Pons (tissue), 1 donor: Measurements from ENCODE around the gene MORC1.
"Not testable (repeated sequence)": the region's sequence is repeated elsewhere in the genome, so short reads cannot be mapped to it uniquely, and the experiment has no call there.

ENCODE experiments used
- DNase-seq: peaks from one replicate; pipeline ENCODE4 v3.0.0-alpha.2; 2016; ENCODE audit warnings: low spot score

MORC1 gene

DNA sequence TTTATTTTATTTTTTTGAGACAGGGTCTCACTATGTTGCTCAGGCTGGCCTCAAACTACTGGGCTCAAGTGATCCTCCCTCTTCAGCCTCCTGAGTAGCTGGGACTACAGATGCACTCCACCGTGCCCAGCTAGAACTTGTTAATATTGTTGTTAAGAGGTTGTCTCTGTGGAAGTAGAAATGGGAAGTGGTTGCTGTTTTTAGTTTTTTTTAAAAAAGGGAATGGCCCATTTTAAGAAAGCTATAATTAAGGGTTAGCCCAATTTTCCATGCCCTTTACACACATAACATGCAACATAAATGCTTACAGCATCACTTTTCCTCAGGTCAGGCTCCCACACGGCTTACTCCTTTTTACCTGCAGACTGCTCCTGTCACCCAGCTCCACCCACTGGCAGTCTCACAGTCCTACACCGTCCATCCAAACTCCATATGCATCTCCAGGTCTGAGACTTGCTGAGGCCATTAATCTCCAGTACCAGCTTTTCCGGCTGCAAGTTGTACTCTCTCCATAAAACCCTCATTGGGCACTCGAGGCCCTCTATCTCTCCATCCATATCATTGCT is 19.8 kb downstream of the MORC1 start:
- DNase-seq: no peak

DNA sequence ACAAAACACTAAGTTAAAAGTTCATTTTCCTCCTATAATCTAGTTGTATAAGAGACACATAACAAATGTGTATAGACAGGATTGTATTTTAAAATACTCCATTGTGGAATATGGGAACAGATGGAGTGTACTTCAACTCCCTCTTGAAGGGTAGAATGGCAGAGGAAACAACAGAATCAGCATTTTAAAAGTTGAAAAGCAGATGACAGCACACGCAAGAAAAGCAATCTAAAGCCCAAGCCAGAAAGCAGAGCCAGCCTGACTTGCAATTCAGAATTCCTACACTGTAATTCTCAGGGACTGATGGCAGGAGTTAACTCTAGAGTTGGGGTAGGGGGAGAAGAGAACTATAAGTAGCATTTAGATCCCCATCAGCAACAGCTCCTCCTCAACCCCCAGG is 22.8 kb downstream of the MORC1 start:
- no peak for DNase-seq

DNA sequence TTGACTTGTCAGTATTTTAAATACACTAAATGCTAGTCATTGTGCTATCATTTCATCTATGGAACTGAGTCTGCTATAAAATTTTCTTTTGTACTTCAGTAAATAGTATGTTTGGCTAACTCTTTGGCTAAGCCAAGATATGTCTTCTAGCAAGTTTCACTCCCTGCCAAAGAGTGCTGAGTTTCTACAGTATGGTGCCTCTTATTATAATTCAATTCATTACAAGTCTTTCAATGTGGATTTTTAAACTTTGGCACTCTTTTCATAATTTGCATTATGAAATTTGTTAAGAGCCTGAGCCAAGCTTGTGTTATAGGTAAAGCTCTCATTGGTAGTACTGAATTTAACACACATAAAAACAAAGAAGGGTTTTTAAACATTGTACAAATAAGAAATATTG is 24.4 kb downstream of the MORC1 start:
- no peak for DNase-seq

DNA sequence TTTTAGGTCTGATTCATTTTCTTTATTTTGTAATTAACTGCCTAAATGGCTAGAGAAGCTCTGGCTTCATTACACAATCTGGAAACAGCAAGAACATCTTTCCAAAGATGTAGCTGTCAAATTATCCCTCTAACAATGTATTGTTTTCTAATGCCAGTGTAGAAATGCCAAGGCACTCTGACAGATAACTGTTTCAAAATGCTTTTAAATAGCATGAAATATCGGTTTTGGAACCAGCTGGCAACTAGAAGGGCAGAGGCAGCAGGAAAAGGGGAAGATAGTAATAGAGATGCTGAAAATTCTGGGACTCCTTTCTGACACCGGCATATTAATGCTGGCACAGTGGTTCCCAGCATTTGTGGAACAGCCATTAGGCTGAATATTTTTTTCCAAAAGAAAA is 26.1 kb downstream of the MORC1 start:
- DNase-seq: no peak

DNA sequence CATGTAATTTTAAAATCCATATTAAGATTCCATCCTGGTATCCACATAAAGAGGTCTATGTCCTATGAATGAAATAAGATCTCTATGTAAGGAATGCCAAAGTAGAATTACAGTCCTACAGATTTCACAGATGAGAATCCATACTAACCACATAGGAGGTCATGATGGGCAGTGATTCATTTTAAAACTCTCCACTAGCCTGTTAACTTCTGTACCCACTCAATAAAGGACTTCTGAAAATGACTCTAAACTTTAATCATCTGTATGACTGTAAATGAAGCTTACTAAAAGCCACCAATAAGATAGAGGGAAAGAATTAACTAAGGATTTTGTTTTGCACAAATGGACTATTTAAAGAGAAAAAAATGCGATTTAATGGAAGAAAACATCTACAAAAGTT is 28.7 kb downstream of the MORC1 start:
- no peak for DNase-seq

DNA sequence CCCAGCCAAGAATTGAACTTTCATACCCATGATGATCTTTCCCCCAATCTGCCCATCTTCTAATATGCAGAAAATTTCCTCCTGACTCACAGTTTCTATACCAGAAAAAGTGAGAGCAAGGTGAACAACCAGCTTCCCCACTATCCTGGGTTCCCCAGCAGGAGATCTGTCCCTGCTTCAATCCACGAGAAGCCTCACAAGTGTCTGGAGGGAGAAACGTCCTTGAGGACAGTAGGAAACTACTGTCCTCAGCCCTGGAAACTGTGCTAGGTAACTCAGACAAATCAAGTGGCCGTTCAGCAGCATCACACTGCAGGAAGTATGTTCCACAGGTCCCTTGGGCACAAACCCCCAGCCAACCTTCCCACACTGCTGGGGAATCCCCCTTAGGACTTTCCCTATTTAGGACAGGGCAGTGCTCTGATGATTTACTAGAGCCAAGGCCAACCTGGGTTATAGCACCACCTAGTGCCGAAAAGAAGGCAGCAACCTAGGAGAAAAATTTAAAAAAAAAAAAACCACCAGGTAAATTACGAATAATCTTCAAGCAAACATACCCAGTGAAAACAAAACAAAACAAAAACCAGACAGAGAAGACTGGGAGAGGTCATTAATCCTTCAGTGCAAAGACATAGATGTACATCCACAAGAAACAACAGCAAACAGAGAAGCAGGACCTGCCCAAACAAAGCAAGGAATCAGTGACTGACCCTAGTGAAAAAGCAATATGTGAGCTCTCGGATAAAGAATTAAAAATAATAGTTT is 36.0 kb downstream of the MORC1 start:
- peak; percentile 26 for DNase-seq

DNA sequence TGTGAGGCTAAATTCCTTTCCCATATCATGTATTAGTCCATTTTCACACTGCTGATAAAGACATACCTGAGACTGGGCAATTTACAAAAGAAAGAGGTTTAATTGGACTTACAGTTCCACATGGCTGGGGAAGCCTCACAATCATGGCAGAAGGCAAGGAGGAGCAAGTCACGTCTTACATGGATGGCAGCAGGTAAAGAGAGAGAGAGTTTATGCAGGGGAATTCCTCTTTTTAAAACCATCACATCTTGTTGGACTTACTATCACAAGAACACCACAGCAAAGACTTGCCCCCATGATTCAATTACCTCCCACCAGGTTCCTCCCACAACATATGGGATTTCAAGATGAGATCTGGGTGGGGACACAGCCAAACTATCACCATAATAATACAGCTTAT is 37.8 kb downstream of the MORC1 start:
- DNase-seq: not testable (repeated sequence)

DNA sequence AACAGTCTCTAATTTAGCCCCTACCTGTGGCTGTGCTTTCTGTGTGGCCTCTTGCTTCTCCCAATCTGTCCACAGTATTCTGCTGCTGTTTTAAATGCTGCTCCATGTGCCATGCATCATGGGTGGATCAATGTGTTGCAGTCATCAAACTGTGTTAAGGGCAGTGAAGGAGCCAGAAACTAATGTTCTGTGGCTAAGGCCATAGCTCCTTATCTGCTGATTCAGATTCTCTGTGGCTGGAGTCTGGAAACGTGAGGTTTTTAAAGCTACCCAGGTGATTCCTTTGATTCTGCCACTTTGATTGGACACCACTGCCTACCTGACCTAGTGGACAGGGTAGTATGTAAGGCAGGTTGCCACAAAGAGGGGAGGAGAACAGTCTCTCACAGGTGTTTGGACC is 44.8 kb downstream of the MORC1 start:
- DNase-seq: no peak

DNA sequence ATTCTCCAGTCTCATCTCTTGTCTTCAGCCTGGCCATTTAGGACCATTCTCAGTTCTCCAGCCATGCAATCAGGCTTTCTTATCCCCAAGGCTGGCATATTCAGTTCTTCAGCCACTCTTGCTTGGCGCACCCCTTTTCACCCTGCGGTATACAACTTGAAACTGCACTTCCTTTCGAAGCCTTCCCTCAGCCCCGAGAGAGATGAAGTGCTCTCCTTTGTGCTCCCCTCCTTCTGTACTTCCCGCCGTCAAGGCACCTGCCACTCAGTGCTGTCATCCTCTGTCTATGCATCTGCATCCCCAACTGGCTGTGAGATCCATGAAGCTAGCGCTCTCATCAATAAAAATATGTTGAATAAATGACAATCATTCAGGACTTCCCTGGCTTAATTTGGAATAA is 45.7 kb downstream of the MORC1 start:
- DNase-seq: peak; percentile 27

DNA sequence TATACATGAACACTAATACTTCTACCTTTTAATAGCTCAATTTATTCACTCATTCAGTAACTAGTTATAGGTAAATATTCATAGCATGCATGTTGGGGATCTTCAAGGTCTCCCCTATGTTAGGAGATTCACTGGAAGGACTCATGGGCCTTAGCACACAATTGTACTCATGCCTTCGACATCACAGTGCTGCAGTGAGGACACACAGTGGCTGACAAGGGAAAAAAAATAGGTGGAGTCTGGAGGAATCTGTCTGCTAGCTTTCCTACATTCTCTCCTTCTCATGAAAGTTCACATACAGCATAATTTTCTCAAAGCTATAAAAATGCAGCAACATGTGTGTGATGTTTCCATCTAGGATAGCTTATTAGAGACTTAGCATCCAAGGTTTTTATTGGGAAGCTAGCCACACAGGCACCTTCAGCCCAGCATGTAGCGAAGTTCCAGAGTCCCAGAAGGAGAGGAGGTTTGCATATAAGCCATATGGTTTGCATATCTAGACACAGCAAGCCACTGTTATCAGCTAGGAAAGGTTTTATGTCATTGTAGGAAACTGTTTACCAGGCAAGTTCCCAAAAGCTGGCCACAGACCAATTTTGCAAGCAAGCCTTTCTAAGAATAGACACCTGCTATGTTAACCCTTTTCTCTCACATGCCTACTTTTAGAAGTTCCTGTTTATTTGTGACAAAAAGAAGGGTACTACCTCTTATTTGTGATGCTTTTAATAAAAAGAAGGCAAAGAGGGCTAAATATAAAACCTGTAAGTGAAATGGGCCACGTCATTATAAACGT is 46.4 kb downstream of the MORC1 start:
- DNase-seq: peak; percentile 27

DNA sequence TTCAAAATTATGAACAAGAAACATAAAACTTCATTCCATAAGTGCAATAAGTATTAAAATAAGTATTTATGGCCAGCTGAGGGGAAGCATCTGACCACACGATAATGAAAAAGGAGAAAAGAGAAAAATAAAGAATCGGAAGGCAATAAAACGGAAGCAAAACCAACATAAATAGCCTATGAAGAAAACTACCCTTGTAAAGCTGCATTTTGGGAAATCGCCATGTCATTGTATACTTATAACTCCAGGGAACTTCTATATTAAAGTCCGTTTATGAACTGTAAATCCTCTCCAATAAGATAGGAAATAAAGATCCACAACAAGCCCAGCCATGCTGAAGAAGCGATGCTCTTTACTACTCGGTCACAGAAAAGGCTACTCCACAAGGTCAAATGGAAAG is 47.7 kb downstream of the MORC1 start:
- peak; percentile 44 for DNase-seq

DNA sequence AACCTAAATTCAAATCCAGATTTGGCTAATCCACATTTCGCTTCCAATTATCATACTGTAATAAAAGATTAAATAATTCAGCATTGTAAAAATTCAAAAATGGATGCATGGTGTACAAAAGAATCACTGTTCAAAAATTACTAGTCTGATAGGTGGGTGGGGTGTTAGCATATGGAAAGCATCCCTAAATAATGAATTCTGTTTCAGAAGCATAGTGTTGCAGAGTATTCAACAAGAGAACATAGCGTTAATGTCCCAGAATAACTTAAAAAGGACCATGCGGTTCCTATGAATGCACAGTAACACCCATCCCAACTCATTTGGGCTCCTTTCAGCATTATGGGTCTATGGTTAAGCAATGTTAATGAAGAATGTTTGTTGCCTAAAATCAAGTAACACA is 51.1 kb downstream of the MORC1 start:
- no peak for DNase-seq

DNA sequence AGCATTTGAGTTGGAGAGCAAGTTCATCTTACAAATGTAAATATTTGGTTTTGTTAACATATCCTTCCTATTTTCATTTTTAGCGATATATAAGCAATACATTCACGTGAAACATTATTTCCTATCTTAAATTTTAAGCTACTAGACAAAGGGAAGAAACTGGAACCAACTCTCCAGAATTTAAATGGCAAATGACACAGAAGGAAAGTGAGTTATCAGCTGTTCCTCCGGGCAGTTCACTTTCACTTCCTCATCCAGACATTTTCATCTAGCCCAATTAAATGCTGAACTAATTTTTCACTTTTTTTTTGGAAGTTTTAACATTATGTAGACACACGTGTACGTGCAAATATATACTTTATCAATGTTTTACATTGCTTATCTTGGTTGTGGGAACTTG is 58.7 kb downstream of the MORC1 start:
- DNase-seq: peak; percentile 68

DNA sequence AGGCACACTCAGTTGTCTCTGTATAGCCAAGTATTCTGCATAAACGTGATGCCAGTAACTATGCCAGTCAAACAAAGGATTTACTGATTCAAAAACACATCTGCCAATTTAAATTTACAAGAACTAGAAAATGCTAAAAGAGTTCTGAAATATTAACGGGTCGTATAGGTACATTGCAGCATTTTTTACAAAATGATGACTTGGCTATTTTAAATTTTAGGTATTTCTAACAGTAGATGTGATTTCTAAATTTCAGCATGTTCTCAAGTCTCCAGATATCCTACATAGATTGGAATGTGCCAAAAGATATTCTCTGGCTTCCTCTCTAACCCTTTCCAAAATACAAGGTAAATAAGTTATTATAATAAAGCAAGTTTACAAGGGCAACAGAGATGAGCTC is 60.3 kb downstream of the MORC1 start:
- DNase-seq: no peak

DNA sequence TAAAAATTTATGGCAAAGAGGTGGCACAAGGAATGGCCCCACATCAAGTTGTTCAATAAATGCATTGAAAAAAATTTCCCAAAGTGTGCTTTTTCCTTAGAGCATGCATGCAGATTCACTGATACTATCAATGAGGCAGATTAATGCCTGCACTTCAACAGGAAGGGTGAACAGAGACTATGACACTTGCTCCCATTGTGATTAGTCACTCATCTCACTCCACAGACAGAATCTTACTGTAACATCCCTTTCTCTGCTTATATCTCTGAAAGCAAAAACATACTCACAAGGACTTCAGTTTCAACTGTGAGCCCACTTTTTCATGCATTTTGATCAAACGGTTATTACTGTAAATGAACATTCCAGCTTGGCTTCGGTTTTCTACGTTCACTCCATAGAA is 60.9 kb downstream of the MORC1 start:
- no peak for DNase-seq

DNA sequence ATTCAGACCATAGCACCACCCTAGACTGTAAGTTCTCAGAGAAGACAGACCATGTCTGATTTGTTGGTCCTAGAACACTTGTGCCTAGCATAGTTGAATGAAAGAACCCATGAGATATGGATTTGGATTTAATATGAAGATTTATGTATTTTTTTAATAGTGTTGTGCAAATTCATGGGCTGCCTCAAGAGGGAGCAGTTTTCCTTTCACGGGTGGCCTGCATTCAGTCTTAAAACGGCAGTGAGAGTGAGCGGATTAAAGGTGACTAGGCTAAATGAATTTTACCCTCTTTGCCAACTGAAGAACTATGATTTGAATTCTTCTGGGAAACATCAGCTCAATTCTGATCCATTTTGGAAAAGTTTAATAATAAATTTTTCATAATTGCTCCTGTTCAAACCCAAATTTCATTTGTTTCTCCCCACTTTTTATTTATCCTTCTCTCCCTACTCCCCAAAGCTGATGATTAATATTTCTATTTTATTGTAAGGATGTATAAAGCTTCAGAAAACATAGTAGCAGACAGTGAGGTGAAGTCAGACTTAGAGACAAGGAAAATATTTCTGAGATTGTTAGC is 67.3 kb downstream of the MORC1 start:
- DNase-seq: no peak

DNA sequence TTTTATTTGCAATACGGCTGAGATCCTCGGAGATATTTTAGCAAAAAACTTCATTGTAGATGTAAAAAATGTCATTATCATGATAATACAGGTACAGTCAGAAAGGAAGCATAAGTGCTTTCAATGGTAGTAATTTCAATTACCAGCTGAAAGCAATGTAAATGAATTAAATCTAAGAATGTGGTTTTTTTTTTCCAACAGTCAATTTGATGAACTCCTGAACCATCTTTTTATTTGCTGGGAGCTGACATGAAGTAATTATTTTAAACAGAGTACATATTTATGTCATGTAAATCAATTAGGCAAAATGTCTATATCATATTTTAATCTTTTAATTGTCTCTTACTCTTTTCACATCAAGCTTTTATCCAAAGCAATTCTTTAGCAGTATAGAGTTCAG is 70.6 kb downstream of the MORC1 start:
- no peak for DNase-seq

DNA sequence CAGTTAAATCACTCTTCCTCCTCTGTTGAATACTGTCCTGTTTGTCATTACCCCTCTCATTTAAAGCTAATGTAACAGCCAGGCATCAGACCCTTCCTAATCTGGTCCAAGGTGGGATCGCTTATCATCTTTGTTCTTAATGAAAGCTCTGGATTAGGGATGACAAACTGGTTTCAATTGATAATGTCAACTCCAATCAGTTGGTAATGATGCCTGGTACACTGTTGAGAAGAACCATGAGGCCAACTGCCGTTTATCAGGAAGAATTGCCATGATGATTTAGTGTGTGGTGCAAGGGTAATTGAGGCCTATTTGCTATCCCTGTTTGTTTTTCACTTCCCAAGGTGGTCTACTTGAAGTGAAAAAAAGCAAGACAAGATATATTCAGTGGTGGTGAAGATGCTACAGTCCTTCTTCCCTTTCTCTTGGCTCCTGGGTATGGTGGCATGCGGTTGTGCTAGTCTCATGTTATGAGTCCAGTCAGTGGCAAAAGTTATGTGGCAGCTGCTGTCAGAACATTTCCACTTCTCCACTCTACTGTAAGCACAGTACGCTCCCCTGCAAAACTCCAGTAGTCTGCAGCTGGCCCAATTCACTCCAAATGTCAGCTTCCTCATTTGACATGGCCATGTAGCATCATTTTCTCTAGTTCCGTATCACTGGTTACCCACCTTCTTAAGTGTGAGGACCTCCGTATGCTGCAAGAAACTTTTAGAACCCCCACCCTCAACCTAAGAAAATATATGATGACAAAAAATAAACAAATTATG is 72.5 kb downstream of the MORC1 start:
- DNase-seq: peak; percentile 57

DNA sequence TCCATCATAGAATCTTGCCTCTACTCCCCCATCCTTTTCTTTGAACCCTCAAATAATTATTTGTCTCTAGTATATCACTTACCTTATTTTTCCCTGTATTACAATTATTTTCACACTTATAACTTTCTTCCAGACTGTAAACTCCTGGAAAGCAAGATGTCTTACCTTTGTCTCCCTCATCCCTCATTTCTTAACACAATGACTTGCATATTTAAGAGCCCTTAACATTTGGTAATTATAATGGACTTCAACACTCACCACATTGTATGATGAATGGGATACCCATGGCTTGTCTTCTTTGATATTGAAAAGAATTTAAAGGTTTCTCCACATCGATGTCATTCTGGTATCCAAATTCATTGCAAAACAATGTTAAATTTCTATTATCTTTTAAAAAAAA is 82.9 kb downstream of the MORC1 start:
- DNase-seq: no peak

DNA sequence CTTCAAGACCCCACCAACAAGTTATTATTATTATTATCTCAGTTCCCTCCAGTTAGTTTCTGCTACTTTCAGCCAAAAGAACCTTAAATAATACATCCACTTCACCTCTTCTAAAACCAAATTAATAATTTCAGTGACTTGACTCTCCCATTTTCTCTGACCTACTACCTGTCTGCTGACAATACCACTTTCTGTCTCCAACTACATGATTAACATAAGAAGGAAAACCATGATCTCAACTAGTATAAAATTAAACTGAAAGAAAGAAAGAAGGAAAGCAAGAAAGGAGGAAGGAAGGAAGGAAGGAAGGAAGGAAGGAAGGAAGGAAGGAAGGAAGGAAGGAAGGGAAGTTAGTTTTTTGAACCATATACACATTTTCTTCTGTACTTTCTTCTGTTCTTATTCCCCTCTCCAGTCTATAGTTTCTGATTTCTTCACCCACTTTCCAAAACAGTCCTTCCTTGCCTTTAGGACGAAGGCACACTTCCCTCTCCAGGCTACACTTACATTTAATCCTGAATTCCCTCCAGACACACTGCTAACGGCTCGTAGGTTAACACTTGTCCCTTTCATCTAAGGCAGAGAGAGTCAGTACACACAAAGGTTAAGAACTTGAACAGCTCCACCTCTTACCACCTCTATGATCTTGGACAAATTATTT is 84.8 kb downstream of the MORC1 start:
- DNase-seq: no peak

DNA sequence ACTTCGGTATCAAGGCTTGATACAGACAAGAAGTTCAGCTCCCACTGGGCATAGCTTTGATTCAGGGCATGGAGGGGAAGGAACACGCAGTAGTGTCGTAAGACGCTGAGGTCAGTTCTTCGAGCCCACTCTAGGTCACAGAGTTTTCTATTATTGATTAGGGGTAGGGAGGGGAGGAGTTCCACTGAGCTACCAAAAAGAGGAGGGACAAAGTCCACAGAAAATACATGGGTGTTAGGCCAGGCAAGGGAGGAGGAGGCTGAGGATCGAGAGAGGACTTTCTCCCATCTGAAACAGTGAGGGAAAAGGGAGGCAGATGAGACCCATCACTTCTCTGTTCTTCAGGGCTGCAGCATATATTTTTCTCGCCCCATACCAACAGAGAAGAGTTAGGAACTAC is 89.2 kb downstream of the MORC1 start:
- DNase-seq: no peak

DNA sequence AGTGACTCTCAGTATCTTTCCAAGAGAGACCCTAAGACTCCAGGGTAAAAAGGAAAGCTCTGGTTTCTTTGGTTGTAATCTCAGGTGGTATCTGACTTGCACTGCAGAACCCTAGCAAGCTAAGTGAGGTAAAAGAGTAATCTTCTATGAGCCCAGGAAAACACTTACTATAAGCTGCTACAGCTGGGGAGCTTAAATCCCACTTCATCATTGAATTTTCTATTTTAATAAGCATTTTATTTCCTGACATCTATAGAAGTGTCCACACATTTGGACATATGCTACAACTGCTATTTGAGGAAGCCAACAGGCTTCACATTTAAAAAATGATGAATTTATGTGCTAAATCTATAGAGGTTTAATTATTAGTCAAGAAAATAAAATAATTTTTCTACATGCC is 91.1 kb downstream of the MORC1 start:
- DNase-seq: no peak
